Left lobe of liver (tissue), 1 donor: ENCODE results near the gene PKLR. TPM values are rescaled to one million over a fixed set of nuclear protein-coding genes. Genes with fewer than 3 reads are reported as not detected.

Source experiments
- total RNA-seq: library from RNA; stranded (reverse); gene quantifications from one replicate; pipeline ENCODE4 v1.2.1, GENCODE V29; 2021
- donor health status: DM: no; HTN: yes; CAD: no.

Gene PKLR
- total RNA-seq, 1 donor from 2014 or later, result 109 TPM

Other genes with a start within 250 kb of the PKLR start
- 3.3 TPM for gene EFNA4, start 237.7 kb downstream of the PKLR start, total RNA-seq
- 0.43 TPM for gene EFNA3, start 222.6 kb downstream of the PKLR start, total RNA-seq
- 85.1 TPM for gene EFNA1, start 173.6 kb downstream of the PKLR start, total RNA-seq
- gene SLC50A1, start 165.6 kb downstream of the PKLR start, total RNA-seq, result 22.4 TPM
- gene DPM3, start 160.9 kb downstream of the PKLR start, total RNA-seq, result 76.8 TPM
- 75.6 TPM for gene KRTCAP2, start 128.1 kb downstream of the PKLR start, total RNA-seq
- gene TRIM46, start 127.6 kb downstream of the PKLR start, total RNA-seq, result 0.23 TPM
- 16.8 TPM for gene THBS3, start 93.5 kb downstream of the PKLR start, total RNA-seq
- 22.6 TPM for gene MTX1, start 92.7 kb downstream of the PKLR start, total RNA-seq
- gene ENTREP3, start 46.0 kb downstream of the PKLR start, total RNA-seq, result 9.6 TPM
- 24.9 TPM for gene SCAMP3, start 39.1 kb downstream of the PKLR start, total RNA-seq
- 22.6 TPM for gene CLK2, start 27.9 kb downstream of the PKLR start, total RNA-seq
- gene HCN3, start 24.0 kb downstream of the PKLR start, total RNA-seq, result 2.5 TPM
- 266 TPM for gene FDPS, start 7.4 kb upstream of the PKLR start, total RNA-seq
- 8.5 TPM for gene RUSC1, start 19.5 kb upstream of the PKLR start, total RNA-seq